HG03097 (cell line): Measurements from ENCODE around the gene ACVR1B.

Experiments used
- ATAC-seq: cut with Tn5 transposase; IDR thresholded peaks from one replicate; pipeline ENCODE4 v1.9.1; 2021; ENCODE audit not compliant: unreplicated experiment, low FRiP score

The ACVR1B gene

GRCh38 chr12:51997136-51997535 lies 45.6 kb downstream of the ACVR1B start:
- ATAC-seq: no peak

DNA sequence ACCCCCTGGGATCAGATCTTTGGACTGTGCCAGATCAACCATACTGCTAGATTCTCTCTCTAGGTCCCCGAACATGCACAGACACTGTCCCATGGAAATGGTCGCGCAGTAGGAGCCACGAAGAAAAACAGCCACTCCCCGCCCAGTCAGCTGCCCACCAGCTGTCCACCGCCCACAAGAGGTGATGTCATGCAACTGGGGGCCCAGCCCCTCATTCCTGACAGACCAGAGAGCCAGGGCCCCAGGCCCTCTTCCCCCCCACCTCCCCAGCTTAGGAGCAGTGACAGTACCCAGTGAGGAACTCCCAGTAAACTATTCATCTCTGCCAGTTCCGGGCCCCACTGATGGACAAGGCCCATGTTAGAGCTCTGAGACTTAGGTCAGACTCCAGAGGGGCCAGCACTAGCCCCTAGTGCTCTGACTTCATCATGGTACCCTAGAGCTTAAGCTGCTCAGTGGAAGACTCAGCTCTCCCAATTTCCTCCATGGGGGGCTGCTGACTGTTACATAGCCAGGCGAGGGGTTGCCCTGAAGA lies 51.6 kb downstream of the ACVR1B start:
- ATAC-seq: no peak

GRCh38 chr12:52003591-52003990 lies 52.1 kb downstream of the ACVR1B start:
- no peak for ATAC-seq

- ATAC-seq: no peak
These were observed 52.6 kb downstream of the ACVR1B start for GRCh38 chr12:52004042-52004648.

- no peak for ATAC-seq
These were observed 53.9 kb downstream of the ACVR1B start for GRCh38 chr12:52005218-52005902.

- ATAC-seq: no peak
These were observed 54.6 kb downstream of the ACVR1B start for GRCh38 chr12:52005903-52006703.

GRCh38 chr12:52006726-52007157 lies 55.2 kb downstream of the ACVR1B start, which contains the start of gene TAMALIN:
TAMALIN (plus strand) TSS chr12:52006946; CDS start chr12:52007020, 74 bp downstream.
- no peak for ATAC-seq

GRCh38 chr12:52007158-52007921 lies 55.8 kb downstream of the ACVR1B start:
- ATAC-seq: no peak

DNA sequence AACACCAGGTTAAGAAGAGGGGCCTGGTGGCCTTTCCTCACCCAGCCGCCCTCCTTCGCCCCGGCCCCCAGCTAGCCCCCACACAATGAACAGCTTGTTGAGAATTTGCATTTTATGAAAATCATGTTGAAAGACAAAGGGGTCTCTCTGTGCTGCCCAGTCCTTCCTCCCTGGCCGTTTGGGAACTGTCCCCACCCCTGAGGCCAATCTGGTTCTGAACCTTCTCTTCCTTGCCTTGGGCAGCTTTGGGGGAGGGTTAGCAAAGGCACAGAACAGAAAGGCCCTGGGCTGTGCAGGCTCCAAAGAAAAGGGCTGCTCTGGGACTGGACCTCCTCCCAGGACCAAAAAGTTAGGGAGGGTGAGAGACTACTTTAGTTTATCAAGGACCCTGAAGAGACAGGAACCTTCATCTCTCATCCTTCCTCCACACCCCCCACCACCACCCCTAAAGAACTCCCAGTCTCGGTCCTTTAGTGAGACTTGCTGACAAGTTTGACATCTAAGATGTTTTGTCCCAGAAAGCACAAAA lies 56.5 kb downstream of the ACVR1B start:
- no peak for ATAC-seq

GRCh38 chr12:52009081-52009751 lies 57.7 kb downstream of the ACVR1B start:
- ATAC-seq: no peak

GRCh38 chr12:52010152-52010622 lies 58.7 kb downstream of the ACVR1B start:
- no peak for ATAC-seq

DNA sequence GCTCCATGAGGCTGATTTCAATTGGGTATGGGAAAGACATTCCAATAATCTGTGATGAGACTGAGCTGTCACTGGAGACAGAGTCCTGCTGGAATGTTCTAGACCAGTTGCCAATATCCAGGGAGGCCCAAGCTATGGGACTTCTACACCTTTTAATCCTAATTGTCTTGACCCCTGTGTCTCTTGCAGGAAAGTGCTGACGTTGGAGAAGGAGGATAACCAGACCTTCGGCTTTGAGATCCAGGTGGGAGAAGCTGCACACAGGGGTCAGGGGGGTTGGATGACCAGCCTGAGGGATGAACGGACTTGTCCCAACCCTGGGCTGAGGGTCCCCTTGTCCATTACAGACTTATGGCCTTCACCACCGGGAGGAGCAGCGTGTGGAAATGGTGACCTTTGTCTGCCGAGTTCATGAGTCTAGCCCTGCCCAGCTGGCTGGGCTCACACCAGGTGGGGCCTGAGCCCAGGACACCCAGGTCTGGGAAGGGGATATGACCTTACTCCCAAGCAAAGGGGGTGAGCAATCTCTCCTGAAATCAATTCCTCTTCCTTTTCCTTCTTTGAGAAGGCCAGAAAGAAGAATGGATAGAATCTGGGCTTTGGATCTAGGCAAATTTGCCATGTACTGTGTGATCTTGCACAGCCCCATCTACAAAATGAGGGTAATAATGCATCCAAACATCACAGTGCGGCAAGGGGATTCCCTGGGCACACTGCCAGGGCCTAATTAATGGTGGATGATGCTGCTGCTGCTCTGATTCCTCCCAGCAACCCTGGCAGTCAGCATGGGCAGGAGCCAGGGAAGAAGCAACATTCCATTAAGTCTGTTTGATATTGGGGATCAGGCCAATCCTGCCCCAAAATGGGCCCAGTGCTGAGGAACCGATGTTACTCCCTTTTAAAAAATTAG lies 59.4 kb downstream of the ACVR1B start:
- no peak for ATAC-seq

- no peak for ATAC-seq
These were observed 60.2 kb downstream of the ACVR1B start for GRCh38 chr12:52011602-52012214.

DNA sequence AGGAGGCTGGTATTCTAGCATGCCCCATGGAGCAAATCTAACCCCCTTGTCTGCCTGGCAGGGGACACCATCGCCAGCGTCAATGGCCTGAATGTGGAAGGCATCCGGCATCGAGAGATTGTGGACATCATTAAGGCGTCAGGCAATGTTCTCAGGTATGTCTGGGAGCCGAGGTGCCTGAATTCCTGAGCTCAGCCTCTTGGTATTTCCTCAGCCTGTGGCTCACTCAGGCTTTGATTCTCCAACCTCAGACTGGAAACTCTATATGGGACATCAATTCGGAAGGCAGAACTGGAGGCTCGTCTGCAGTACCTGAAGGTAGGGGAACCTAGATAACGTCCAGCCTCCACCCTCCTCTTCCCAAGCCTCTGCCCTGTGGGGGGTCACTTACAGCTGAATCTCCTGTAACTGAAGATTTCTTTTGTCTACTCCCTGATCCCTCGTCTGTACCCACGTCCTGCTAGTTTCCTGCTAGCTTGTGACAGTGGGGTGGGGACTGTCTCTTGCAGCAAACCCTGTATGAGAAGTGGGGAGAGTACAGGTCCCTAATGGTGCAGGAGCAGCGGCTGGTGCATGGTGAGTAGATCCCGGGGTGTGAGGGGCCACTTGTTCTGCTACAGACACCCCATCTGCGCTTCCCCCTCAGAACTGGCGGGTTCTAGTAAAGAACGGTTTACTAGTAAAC lies 62.3 kb downstream of the ACVR1B start:
- ATAC-seq: no peak

DNA sequence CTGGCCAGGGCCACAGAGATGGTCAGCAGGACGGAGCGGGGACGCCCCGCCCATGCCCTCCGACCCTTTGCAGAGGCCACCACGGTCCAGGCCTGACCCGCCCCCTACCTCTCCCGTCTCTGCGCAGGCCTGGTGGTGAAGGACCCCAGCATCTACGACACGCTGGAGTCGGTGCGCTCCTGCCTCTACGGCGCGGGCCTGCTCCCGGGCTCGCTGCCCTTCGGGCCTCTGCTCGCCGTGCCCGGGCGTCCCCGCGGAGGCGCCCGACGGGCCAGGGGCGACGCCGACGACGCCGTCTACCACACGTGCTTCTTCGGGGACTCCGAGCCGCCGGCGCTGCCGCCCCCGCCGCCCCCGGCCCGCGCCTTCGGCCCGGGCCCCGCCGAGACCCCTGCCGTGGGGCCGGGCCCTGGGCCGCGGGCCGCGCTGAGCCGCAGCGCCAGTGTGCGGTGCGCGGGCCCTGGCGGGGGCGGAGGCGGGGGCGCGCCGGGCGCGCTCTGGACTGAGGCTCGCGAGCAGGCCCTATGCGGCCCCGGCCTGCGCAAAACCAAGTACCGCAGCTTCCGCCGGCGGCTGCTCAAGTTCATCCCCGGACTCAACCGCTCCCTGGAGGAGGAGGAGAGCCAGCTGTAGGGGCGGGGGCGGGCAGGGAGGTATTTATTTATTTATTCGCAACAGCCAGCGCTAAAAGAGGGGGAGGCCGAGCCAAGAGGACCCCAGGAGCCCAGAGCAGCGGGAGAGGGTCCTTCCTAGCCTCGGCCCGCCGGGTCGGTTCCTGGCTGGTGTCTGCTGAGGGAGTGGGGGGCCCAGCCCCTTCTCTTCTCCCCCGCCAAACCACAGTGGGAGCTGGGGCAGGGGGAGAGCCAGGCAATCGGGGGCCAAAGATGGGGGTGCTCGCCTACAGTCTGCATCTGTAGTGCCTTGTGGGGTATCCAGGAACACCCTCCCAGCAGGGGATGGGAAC lies 63.4 kb downstream of the ACVR1B start:
- ATAC-seq: no peak

GRCh38 chr12:52015532-52016041 lies 64.1 kb downstream of the ACVR1B start:
- ATAC-seq: no peak
